ENCODE data around the gene TGFBI.

TGFBI gene

GRCh38 chr5:136104306-136104965 lies 75.6 kb downstream of the TGFBI start:
- H3K4me3 ChIP-seq (ENCODE audit: low read length): no peak overlapping the region

GRCh38 chr5:136106351-136107031 lies 77.7 kb downstream of the TGFBI start:
- DNase-seq (ENCODE audit: low read depth, low spot score): no peak
- no peak overlapping the region for H3K4me3 ChIP-seq (ENCODE audit: low read length)

More at GRCh38 chr5:136104306-136104965, 75.6 kb downstream of the TGFBI start:
- DNase-seq (ENCODE audit: low read depth, low spot score): no peak

GRCh38 chr5:136108180-136108611 lies 79.4 kb downstream of the TGFBI start:
- H3K4me3 ChIP-seq (ENCODE audit: low read length): no peak overlapping the region
- no peak for DNase-seq (ENCODE audit: low read depth, low spot score)

GRCh38 chr5:136108766-136109165 lies 80.0 kb downstream of the TGFBI start:
- H3K4me3 ChIP-seq (ENCODE audit: low read length): no peak overlapping the region
- DNase-seq (ENCODE audit: low read depth, low spot score): no peak

GRCh38 chr5:136109453-136110135 lies 80.8 kb downstream of the TGFBI start:
- H3K4me3 ChIP-seq (ENCODE audit: low read length): no peak overlapping the region
- DNase-seq (ENCODE audit: low read depth, low spot score): no peak

Measured in Jurkat, Clone E6-1 (cell line).